ENCODE measurements around the gene BIRC5. TPM values are rescaled to one million over a fixed set of nuclear protein-coding genes. Genes with fewer than 3 reads are reported as not detected.

Gene BIRC5
- total RNA-seq, 2 donors from 2014 or later: 87.4 to 106 TPM

GRCh38 chr17:78208486-78208885 lies 5.6 kb upstream of the BIRC5 start:
- Mint-ChIP-seq H3K9me3 (no peaks in the 10 kb centered on the region), H3K36me3 (no peaks in the 10 kb centered on the region), H3K27ac (no peak overlapping the region)
- DNase-seq (ENCODE audit: low spot score in 2 of 2): no peak
- ATAC-seq: no peak

DNA sequence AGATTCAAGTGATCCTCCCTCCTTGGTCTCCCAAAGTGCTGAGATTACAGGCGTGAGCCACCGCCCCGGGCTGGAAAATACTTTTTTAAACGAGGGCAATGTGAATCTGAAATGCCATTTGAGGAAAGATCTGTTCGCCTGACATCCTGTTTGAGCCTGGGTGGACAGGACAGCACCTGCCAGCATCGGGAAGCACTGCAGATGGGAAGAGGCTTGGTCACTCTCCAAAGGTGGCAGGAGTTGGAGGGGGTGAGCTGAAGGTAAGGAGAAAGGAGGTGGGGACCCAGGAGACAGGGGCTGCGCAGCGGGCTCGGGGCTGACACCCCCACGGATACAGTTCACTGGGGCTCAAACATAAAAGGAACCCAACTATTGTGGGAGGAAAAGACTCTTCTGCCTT lies 3.9 kb upstream of the BIRC5 start:
- ATAC-seq: no peak
- DNase-seq (ENCODE audit: low spot score in 2 of 2): no peak
- H3K27ac Mint-ChIP-seq: no peak overlapping the region

DNA sequence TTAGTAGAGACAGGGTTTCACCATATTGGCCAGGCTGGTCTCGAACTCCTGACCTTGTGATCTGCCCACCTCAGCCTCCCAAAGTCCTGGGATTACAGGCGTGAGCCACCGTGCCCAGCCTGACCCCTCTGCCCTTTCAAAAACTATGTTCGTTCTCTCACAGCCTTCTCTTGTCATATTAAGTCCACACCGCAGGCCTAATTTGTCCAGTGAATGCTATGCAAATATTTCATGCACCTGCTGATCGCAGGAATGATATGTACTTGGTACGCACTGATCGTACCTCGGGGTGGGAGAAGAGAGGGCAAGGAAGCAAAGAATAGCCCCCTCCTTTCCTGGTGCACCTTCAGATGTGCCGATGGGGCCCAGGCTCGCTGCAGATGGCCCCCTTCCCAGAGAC lies 3.0 kb upstream of the BIRC5 start:
- H3K27ac Mint-ChIP-seq: no peak overlapping the region
- no peaks in the 10 kb centered on the region for H3K9me3 Mint-ChIP-seq
- no peak for DNase-seq (ENCODE audit: low spot score in 2 of 2)
- H3K36me3 Mint-ChIP-seq: peaks cover 6 to 7% of the 10 kb centered on the region in 2 donors
- no peak for ATAC-seq

More for the DNA sequence above, 3.9 kb upstream of the BIRC5 start:
- H3K9me3 Mint-ChIP-seq: no peaks in the 10 kb centered on the region
- peaks cover 5 to 6% of the 10 kb centered on the region in 2 donors for H3K36me3 Mint-ChIP-seq

- H3K9me3 Mint-ChIP-seq: no peaks in the 10 kb centered on the region
- no peak for DNase-seq (ENCODE audit: low spot score in 2 of 2)
- peak overlapping the region; percentile 93 to 94 for H3K27ac Mint-ChIP-seq
- ATAC-seq: no peak
- peaks cover 23 to 27% of the 10 kb centered on the region in 2 donors for H3K36me3 Mint-ChIP-seq
These were observed 631 bp downstream of the BIRC5 start for GRCh38 chr17:78214706-78215061.

GRCh38 chr17:78219396-78220150 lies 5.5 kb downstream of the BIRC5 start:
- peak overlapping the region; percentile 24 to 68 for H3K27ac Mint-ChIP-seq
- DNase-seq (ENCODE audit: low spot score in 2 of 2) (no peak), ATAC-seq (no peak)
- H3K36me3 Mint-ChIP-seq: peaks cover 41 to 46% of the 10 kb centered on the region in 2 donors
- no peaks in the 10 kb centered on the region for H3K9me3 Mint-ChIP-seq

GRCh38 chr17:78223061-78223460 lies 9.0 kb downstream of the BIRC5 start:
- peak overlapping the region in 1 of 2 donors; percentile 19 for H3K27ac Mint-ChIP-seq
- no peak for ATAC-seq
- H3K9me3 Mint-ChIP-seq: no peaks in the 10 kb centered on the region
- H3K36me3 Mint-ChIP-seq: peaks cover 32 to 34% of the 10 kb centered on the region in 2 donors
- DNase-seq (ENCODE audit: low spot score in 2 of 2): no peak

- DNase-seq (ENCODE audit: low spot score in 2 of 2) (no peak), ATAC-seq (no peak)
- Mint-ChIP-seq H3K36me3 (peaks cover 30 to 32% of the 10 kb centered on the region in 2 donors), H3K9me3 (no peaks in the 10 kb centered on the region), H3K27ac (peak overlapping the region in 1 of 2 donors; percentile 19)
These were observed 9.7 kb downstream of the BIRC5 start for GRCh38 chr17:78223765-78224164.

- Mint-ChIP-seq H3K9me3 (no peaks in the 10 kb centered on the region), H3K36me3 (peaks cover 23 to 25% of the 10 kb centered on the region in 2 donors), H3K27ac (peak overlapping the region in 1 of 2 donors; percentile 19)
- DNase-seq (ENCODE audit: low spot score in 2 of 2): no peak
- no peak for ATAC-seq
These were observed 10.4 kb downstream of the BIRC5 start for GRCh38 chr17:78224231-78225087.

GRCh38 chr17:78225088-78225865 lies 11.2 kb downstream of the BIRC5 start:
- DNase-seq (ENCODE audit: low spot score in 2 of 2): no peak
- Mint-ChIP-seq H3K36me3 (peaks cover 17 to 20% of the 10 kb centered on the region in 2 donors), H3K9me3 (no peaks in the 10 kb centered on the region), H3K27ac (no peak overlapping the region)
- no peak for ATAC-seq

- peak overlapping the region in 1 of 2 donors; percentile 55 for H3K27ac Mint-ChIP-seq
- H3K36me3 Mint-ChIP-seq: peaks cover 12 to 20% of the 10 kb centered on the region in 2 donors
These were observed 12.2 kb downstream of the BIRC5 start for GRCh38 chr17:78226055-78226758.

DNA sequence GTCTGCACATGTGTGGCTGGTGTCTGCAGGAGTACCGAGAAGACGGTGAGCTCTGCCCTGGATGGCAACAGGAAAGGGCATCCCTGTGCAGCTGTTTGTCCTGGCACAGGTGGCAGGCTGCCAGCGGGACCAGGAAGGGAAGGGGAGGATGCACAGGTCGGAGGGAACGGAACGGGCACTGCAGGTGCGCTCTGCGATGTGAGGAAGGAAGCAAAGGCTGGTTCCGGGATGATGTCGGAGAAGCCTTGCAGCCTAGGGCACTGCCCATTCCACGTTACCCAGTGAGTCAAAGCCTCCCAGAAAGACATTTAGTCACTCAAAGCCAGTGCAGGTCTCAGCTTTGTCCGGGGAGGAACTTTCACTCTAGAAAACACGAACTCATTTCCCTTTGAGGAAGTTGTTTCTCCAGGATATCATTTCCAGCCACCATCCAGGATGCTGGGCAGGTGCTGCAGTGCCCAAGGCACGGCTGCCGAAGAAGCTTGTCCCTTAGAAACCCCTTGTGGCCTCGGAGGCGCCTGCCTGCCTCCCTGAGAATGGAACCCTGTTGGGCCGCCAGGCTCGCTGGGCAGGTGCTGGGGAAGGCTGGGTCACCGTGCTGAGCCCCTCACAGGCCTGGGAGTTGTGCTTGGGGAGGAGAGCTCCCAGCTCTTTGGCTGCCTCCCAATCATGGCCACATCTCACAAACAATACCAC lies 12.9 kb downstream of the BIRC5 start:
- Mint-ChIP-seq H3K9me3 (no peaks in the 10 kb centered on the region), H3K27ac (peak overlapping the region in 1 of 2 donors; percentile 55), H3K36me3 (peaks cover 12 to 20% of the 10 kb centered on the region in 2 donors)
- DNase-seq (ENCODE audit: low spot score in 2 of 2) (no peak), ATAC-seq (peak; percentile 45 to 57)

More at GRCh38 chr17:78226055-78226758, 12.2 kb downstream of the BIRC5 start:
- ATAC-seq (no peak), DNase-seq (ENCODE audit: low spot score in 2 of 2) (no peak)
- H3K9me3 Mint-ChIP-seq: no peaks in the 10 kb centered on the region

GRCh38 chr17:78227455-78227916 lies 13.4 kb downstream of the BIRC5 start:
- ATAC-seq (peak in 1 of 2 donors; percentile 43), DNase-seq (ENCODE audit: low spot score in 2 of 2) (no peak)
- Mint-ChIP-seq H3K27ac (peak overlapping the region in 1 of 2 donors; percentile 29), H3K36me3 (peaks cover 12 to 20% of the 10 kb centered on the region in 2 donors), H3K9me3 (no peaks in the 10 kb centered on the region)

DNA sequence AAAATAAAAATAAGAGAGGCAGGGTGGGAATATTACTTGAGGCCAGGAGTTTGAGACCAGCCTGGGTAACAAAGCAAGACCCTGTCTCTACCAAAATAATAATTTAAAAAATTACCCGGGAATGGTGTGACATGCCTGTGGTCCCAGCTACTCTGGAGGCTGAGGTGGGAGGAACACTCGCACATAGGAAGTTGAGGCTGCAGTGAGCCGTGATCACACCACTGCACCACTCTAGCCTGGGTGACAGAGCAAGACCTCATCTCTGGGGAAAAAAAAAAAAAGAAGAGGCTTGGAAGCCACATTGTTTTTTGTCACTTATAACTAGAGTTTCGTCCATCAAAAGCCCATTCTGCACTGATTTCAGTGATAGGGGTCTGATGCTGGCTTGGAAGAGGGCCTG lies 14.1 kb downstream of the BIRC5 start:
- H3K9me3 Mint-ChIP-seq: no peaks in the 10 kb centered on the region
- peaks cover 11 to 15% of the 10 kb centered on the region in 2 donors for H3K36me3 Mint-ChIP-seq
- DNase-seq (ENCODE audit: low spot score in 2 of 2) (no peak), ATAC-seq (no peak)
- no peak overlapping the region for H3K27ac Mint-ChIP-seq

GRCh38 chr17:78230252-78230962 lies 16.4 kb downstream of the BIRC5 start:
- no peak for ATAC-seq
- Mint-ChIP-seq H3K27ac (no peak overlapping the region), H3K36me3 (no peaks in the 10 kb centered on the region), H3K9me3 (no peaks in the 10 kb centered on the region)
- no peak for DNase-seq (ENCODE audit: low spot score in 2 of 2)

Data from activated naive CD4-positive, alpha-beta T cell treated with anti-CD3 and anti-CD28 coated beads, Interleukin-2, amount 50 U/mL, for 72 hours (primary cell).